ENCODE data around the gene NUDCD3.

Gene NUDCD3

DNA sequence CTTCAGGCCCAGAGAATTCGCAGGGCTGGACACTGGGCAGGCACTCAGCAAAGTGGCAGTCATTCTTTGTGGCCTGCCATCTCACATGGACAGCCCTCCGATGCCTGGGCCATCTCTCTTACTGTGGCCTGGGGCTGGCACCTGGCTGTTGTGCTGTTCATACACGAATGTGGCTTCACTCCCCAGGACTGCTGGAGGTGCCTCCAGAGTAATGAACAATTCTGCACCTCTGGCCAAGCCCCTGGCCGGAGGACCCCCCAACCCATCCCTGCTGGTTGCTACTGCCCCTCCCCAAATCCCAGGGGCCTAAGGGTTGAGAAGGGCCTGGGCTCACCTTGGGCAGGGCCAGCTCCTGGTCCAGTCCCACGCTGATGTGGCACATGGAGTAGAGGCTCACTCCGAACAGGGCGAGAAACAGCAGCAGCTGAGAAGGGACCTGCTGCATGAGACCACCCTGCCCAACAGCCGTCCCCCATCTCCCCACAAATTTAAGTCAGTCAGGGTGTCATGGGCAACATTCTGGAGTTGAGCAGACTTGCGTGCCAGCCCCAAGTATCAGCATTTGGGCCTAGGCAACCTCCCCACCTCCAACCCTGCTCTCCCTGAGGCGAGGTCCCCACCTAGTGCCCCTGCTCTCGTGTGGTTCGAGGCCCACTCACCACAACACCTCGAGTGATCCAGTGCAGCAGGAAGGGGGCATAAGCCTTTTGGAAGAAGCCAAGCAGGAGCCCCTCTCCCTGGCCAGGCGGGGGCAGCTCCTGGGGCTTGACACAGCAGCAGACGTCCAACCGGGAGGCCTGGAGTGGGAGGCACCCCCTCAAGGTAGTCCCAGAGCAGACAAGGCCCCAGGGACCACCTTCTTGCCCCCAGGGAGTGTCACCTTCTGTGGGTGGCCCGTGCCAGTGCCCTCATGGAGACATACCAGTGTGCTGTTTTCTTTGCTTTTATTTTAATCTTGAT is 41.2 kb upstream of the NUDCD3 start:
- ChIA-PET POLR2A (ENCODE audit: low non-redundant PET) (no interaction called here), CTCF (interaction anchor here (0.7 kb wide), 1 partner anchor 70 kb away, joined by 3 read pairs; no protein-coding TSS in a partner anchor)
- DNase-seq (ENCODE audit: low spot score): no peak
- no peak overlapping the region for H3K27ac ChIP-seq
- TF ChIP-seq CTCF (conservative IDR thresholded peaks at IDR 0.05; ENCODE audit: low read depth): no peak

DNA sequence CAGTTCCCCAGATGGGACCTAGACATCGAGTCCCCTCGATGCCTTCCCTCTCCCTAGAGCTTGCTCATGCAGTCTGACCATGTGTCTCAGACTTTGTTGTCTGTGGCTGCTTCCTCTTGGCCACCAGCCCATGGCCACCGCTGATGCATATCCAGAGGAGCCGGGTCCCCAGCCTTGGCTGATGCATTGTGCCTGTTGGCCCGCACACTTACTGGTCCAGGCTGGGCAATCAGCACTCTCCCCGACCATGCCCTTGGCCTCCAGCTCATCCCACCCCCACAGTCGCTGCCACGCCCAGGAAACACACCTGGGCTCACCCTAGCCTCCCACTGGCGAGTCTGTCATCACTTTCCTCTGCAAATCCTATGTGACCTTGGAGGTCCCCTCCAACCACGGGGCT is 40.5 kb upstream of the NUDCD3 start:
- no peak for DNase-seq (ENCODE audit: low spot score)
- no peak for TF ChIP-seq CTCF (conservative IDR thresholded peaks at IDR 0.05; ENCODE audit: low read depth)
- ChIA-PET CTCF (no interaction called here), POLR2A (ENCODE audit: low non-redundant PET) (no interaction called here)
- no peak overlapping the region for H3K27ac ChIP-seq

DNA sequence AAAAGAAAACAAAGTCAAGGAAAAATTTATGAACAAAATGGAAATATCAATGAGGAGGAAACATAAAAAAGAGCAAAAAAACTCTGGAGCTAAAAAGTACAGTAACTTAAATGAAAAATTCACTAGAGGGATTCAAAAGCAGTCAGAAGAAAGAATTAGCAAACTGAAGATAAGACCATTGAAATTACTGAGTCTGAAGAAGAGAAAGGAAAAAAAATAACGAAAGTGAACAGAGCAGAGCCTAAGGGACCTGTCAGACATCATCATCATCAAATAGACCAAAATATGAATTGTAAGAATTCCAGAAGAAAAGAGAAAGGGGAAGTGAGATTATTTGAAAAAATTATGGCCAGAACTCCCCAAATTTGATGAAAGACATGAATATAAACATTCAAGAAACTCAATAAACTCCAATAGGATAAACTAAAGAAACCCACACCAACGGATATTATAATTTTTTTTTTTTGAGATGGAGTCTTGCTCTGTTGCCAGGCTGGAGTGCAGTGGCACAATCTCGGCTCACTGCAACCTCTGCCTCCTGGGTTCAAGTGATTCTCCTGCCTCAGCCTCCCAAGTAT is 34.4 kb upstream of the NUDCD3 start:
- ChIA-PET POLR2A (ENCODE audit: low non-redundant PET) (no interaction called here), CTCF (no interaction called here)
- H3K27ac ChIP-seq: no peak overlapping the region
- no peak for DNase-seq (ENCODE audit: low spot score)
- TF ChIP-seq CTCF (conservative IDR thresholded peaks at IDR 0.05; ENCODE audit: low read depth): no peak

DNA sequence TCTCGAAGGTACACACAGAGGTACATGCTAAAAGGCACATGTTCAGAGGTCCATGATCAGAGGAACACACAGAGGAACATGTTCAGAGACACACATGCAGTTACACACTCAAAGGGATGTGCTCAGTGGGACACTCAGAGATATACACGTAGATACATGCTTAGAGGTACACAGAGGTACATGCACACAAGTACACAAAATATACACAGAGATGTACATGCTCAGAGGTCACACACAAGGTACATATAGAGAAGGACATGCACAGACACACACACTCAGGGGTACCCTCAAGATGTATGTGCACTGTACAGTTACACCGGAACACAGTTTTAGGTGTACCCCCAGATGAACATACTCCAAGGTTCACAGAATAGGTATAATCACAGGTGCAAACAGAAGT is 31.9 kb upstream of the NUDCD3 start:
- ChIA-PET POLR2A (ENCODE audit: low non-redundant PET) (interaction anchor here (0.8 kb wide), 1 partner anchor 32 kb away, joined by 3 read pairs; the partner anchor contains the start of gene NUDCD3), CTCF (interaction anchor here (0.7 kb wide), 1 partner anchor 274 kb away, joined by 3 read pairs; no protein-coding TSS in a partner anchor)
- DNase-seq (ENCODE audit: low spot score): no peak
- TF ChIP-seq CTCF (conservative IDR thresholded peaks at IDR 0.05; ENCODE audit: low read depth): no peak
- no peak overlapping the region for H3K27ac ChIP-seq

GRCh38 chr7:44521347-44522095 is 31.1 kb upstream of the NUDCD3 start:
- no peak for DNase-seq (ENCODE audit: low spot score)
- ChIA-PET CTCF (no interaction called here), POLR2A (ENCODE audit: low non-redundant PET) (no interaction called here)
- H3K27ac ChIP-seq: no peak overlapping the region
- no peak for TF ChIP-seq CTCF (conservative IDR thresholded peaks at IDR 0.05; ENCODE audit: low read depth)

GRCh38 chr7:44520574-44520973 is 30.1 kb upstream of the NUDCD3 start:
- H3K27ac ChIP-seq: no peak overlapping the region
- ChIA-PET POLR2A (ENCODE audit: low non-redundant PET) (interaction anchor here (0.6 kb wide), 1 partner anchor 46 kb away, joined by 4 read pairs; no protein-coding TSS in a partner anchor), CTCF (interaction anchor here (0.8 kb wide), 1 partner anchor 45 kb away, joined by 4 read pairs; no protein-coding TSS in a partner anchor)
- no peak for DNase-seq (ENCODE audit: low spot score)
- TF ChIP-seq CTCF (conservative IDR thresholded peaks at IDR 0.05; ENCODE audit: low read depth): no peak

Data from RWPE1 (cell line).